Endothelial cell of umbilical vein (primary cell): ENCODE data around the gene FKBP8.
"Not testable (repeated sequence)": the region's sequence is repeated elsewhere in the genome, so short reads cannot be mapped to it uniquely, and the experiment has no call there.

Experiments
- CTCF ChIP-seq, 2 donors: IDR thresholded peaks; 1 replicate in 1 of 2; 2 replicates in 1 of 2; pipeline ENCODE4 v1.5.1; 2011; ENCODE audit warnings: low read length in 2 of 2, mild to moderate bottlenecking in 2 of 2, moderate library complexity in 2 of 2, control low read depth in 1 of 2, inconsistent platforms in 1 of 2, low read depth in 1 of 2; ENCODE audit not compliant: insufficient read depth in 1 of 2; ENCODE audit errors: extremely low read depth in 1 of 2
- EZH2 ChIP-seq: IDR thresholded peaks from 2 replicates; pipeline ENCODE4 v1.6.1; 2012; ENCODE audit warnings: borderline replicate concordance, low read depth, mild to moderate bottlenecking, moderate library complexity, low read length, inconsistent platforms; ENCODE audit not compliant: severe bottlenecking
- FOS ChIP-seq: IDR thresholded peaks from 2 replicates; pipeline ENCODE4 v1.6.1; 2011; ENCODE audit warnings: mild to moderate bottlenecking, low read length, moderate library complexity, borderline replicate concordance; ENCODE audit not compliant: insufficient read depth
- MAX ChIP-seq: IDR thresholded peaks from 2 replicates; pipeline ENCODE4 v1.6.1; 2011; ENCODE audit not compliant: insufficient read depth, insufficient read length
- MYC ChIP-seq: IDR thresholded peaks from one replicate; pipeline ENCODE4 v1.6.1; 2011; ENCODE audit warnings: mild to moderate bottlenecking, low read depth, low read length
- POLR2A ChIP-seq: IDR thresholded peaks from 2 replicates; pipeline ENCODE4 v1.6.1; 2012; ENCODE audit warnings: low read depth, mild to moderate bottlenecking, control low read depth, low read length
- POLR2AphosphoS5 ChIP-seq: IDR thresholded peaks from 2 replicates; pipeline ENCODE4 v1.6.1; 2012; ENCODE audit warnings: low read depth, mild to moderate bottlenecking, control low read depth, low read length, moderate library complexity; ENCODE audit not compliant: insufficient read depth

- not testable (repeated sequence) for TF ChIP-seq MYC; CTCF (IDR thresholded peaks at IDR 0.05; ENCODE audit: extremely low read depth in 1 of 2, insufficient read depth in 1 of 2, low read depth in 1 of 2, low read length in 2 of 2); EZH2; POLR2A; POLR2AphosphoS5; FOS; MAX
Observed at GRCh38 chr19:18540200-18540599, 3.2 kb downstream of the FKBP8 start.
